Choroid plexus epithelial cell (primary cell): ENCODE results near the gene PDLIM5.
A peak's percentile ranks its signal among the peaks of the same experiment; 100 is the strongest.

ENCODE experiments used
- DNase-seq: peaks from one replicate; pipeline ENCODE4 v3.0.0-alpha.2; 2010; ENCODE audit warnings: low read depth
- H3K4me3 ChIP-seq: 2 replicates; pipeline ENCODE4 v1.5.1; 2011; ENCODE audit warnings: low read depth, mild to moderate bottlenecking, control low read depth, low read length, moderate library complexity
- TF ChIP-seq, protein P1 (sequence below): conservative IDR thresholded peaks from 2 replicates; pipeline ENCODE4 v1.5.1; 2011; ENCODE audit warnings: low read depth, mild to moderate bottlenecking, control low read depth, inconsistent platforms, low read length, moderate library complexity

The PDLIM5 gene

DNA sequence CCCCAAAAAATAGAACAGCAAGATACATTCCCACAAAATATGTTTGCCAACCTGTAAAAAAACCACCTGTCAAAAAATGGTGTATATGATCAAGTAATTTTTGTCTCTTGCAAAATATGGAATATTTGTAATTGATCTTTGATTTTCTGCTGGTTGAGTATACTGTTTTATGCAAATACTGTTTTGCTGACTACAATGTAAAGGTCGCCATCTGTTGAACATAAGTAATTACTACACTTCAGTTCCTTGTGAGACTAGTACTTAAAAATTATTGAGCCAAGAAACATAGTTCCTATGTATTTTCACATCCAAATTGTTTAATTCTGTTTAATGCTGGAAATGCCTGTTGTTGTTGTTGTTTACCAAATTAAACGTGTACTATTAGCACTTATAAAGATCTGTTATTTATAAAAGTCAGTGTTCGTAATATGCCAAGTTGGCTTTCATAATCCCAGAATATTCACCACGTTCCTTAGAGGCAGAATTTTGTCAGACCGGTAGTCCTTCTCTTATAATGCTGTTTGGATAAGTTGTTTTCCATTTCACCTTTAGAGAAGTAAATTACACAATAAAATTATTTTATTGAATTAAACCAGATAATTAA lies 144.2 kb downstream of the PDLIM5 start:
- TF ChIP-seq, protein P1, sequence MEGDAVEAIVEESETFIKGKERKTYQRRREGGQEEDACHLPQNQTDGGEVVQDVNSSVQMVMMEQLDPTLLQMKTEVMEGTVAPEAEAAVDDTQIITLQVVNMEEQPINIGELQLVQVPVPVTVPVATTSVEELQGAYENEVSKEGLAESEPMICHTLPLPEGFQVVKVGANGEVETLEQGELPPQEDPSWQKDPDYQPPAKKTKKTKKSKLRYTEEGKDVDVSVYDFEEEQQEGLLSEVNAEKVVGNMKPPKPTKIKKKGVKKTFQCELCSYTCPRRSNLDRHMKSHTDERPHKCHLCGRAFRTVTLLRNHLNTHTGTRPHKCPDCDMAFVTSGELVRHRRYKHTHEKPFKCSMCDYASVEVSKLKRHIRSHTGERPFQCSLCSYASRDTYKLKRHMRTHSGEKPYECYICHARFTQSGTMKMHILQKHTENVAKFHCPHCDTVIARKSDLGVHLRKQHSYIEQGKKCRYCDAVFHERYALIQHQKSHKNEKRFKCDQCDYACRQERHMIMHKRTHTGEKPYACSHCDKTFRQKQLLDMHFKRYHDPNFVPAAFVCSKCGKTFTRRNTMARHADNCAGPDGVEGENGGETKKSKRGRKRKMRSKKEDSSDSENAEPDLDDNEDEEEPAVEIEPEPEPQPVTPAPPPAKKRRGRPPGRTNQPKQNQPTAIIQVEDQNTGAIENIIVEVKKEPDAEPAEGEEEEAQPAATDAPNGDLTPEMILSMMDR: peak; percentile 59
- H3K4me3 ChIP-seq: no peak overlapping the region
- DNase-seq: peak; percentile 81

- H3K4me3 ChIP-seq: no peak overlapping the region
- TF ChIP-seq, protein P1: no peak
- no peak for DNase-seq
These were observed 147.0 kb downstream of the PDLIM5 start for GRCh38 chr4:94598758-94599157.

DNA sequence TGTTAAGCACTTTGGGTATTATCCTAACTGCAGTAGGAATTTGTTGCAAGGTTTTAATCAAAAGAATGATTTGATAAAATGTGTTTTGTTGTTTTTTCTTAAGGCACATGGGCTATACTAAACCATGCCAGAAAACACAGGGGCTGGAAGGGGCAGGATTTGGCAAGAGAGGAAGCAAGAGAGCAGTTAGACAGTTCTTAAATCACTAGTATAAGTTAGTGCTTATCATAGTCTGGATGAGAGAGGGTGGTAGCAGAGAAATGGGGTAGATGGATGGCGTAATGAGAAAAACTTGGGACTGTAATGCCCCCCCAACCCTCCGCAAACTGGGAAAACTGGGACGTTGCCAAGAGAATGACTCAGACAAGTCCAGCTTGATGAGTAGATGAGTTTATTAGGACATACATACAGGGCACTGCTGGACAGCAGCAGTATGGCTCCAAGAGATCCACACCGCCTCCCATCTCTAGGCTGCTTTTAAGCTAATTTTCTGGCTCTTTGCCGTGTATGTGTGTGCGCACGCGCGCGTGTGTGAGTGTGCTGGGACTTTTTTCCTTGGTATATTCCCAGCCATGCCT lies 151.5 kb downstream of the PDLIM5 start:
- TF ChIP-seq, protein P1: no peak
- peak; percentile 81 for DNase-seq

DNA sequence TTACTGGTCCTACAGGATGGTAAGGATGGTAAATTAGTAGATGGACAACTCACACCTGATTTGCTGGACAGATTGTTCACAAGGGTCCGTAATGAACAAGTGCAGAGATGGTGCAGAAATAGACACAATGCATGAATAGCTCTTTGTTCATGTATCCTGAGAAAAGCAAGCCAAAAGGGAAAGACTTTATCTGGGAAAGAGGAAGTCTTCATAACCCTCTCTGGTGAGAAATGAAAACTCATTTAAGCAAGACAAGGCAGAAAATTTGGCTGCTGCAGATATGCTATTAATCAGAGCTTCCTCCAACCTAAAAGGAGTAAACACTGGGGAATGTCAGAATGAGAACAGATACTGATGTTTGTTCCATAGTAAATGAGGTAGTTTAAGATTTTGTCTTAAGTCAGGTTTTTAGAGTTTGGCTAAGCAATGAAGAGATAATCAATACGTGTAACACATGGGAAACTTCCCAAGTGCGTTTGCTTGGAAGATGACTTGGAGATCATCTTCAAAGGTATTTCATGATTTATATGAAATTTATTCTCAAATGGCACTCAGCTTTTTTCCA lies 153.6 kb downstream of the PDLIM5 start:
- no peak overlapping the region for H3K4me3 ChIP-seq
- DNase-seq: no peak
- TF ChIP-seq, protein P1: no peak

More for the DNA sequence above, 151.5 kb downstream of the PDLIM5 start:
- no peak overlapping the region for H3K4me3 ChIP-seq

DNA sequence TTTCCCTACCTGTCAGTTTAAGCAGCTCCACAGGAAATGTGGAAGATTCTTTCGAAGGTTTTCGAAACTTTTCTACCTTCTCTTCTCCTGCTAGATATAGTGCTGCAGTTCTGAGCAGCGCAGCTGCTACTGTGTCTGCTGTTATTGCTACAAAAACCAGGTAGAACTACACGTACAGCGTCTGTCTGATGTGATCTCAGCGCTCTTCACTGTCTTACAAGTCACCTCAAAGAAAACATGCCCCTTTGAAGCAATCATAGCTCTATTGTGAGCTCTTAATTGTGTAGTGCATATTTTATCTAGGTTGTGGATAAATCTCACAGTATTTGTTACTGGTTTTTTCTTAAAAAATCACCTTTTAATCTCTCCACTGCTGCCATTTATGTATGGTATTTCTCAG lies 158.4 kb downstream of the PDLIM5 start:
- TF ChIP-seq, protein P1: no peak
- no peak overlapping the region for H3K4me3 ChIP-seq
- DNase-seq: no peak

GRCh38 chr4:94613248-94613647 lies 161.5 kb downstream of the PDLIM5 start:
- H3K4me3 ChIP-seq: no peak overlapping the region

More at GRCh38 chr4:94613248-94613647, 161.5 kb downstream of the PDLIM5 start:
- DNase-seq: no peak
- TF ChIP-seq, protein P1: no peak
